NCI-H128 (cell line): ENCODE results near the gene ZC3HAV1L.
"Not testable (repeated sequence)": the region's sequence is repeated elsewhere in the genome, so short reads cannot be mapped to it uniquely, and the experiment has no call there.

ENCODE experiments used
- DNase-seq: peaks from one replicate; lab custom pipeline; 2025; ENCODE audit not compliant: unreplicated experiment; lab: John Stamatoyannopoulos, UW

The ZC3HAV1L gene

GRCh38 chr7:139054656-139055055 is 18.8 kb upstream of the ZC3HAV1L start:
- DNase-seq, result not testable (repeated sequence)

GRCh38 chr7:139054101-139054500 is 18.3 kb upstream of the ZC3HAV1L start:
- DNase-seq, result no peak

- DNase-seq, result no peak
Observed at GRCh38 chr7:139051655-139052054, 15.8 kb upstream of the ZC3HAV1L start.

GRCh38 chr7:139049936-139050335 is 14.1 kb upstream of the ZC3HAV1L start:
- no peak for DNase-seq

- DNase-seq, result no peak
Observed at GRCh38 chr7:139049111-139049510, 13.3 kb upstream of the ZC3HAV1L start.

GRCh38 chr7:139047970-139048369 is 12.1 kb upstream of the ZC3HAV1L start:
- DNase-seq, result no peak

GRCh38 chr7:139046143-139046542 is 10.3 kb upstream of the ZC3HAV1L start:
- no peak for DNase-seq

GRCh38 chr7:139044813-139045794 is 9.3 kb upstream of the ZC3HAV1L start:
- no peak for DNase-seq

- DNase-seq, result no peak
Observed at GRCh38 chr7:139043823-139044812, 8.3 kb upstream of the ZC3HAV1L start.

GRCh38 chr7:139041378-139042085 is 5.7 kb upstream of the ZC3HAV1L start:
- DNase-seq, result no peak

- DNase-seq, result no peak
Observed at GRCh38 chr7:139038691-139039090, 2.8 kb upstream of the ZC3HAV1L start.

GRCh38 chr7:139036901-139037300 is 1.1 kb upstream of the ZC3HAV1L start:
- no peak for DNase-seq

- DNase-seq, result no peak
Observed at GRCh38 chr7:139034855-139035585, 822 bp downstream of the ZC3HAV1L start.

- no peak for DNase-seq
Observed at GRCh38 chr7:139034336-139034735, 1.5 kb downstream of the ZC3HAV1L start.

GRCh38 chr7:139033346-139034114 is 2.3 kb downstream of the ZC3HAV1L start:
- DNase-seq, result no peak

- DNase-seq, result no peak
Observed at GRCh38 chr7:139032473-139032872, 3.4 kb downstream of the ZC3HAV1L start.

- DNase-seq, result no peak
Observed at GRCh38 chr7:139029353-139029752, 6.5 kb downstream of the ZC3HAV1L start.

- DNase-seq, result no peak
Observed at GRCh38 chr7:139026551-139026950, 9.3 kb downstream of the ZC3HAV1L start.

GRCh38 chr7:139025861-139026260 is 10.0 kb downstream of the ZC3HAV1L start:
- not testable (repeated sequence) for DNase-seq
